ENCODE results near the gene SPOCK3.

The SPOCK3 gene

DNA sequence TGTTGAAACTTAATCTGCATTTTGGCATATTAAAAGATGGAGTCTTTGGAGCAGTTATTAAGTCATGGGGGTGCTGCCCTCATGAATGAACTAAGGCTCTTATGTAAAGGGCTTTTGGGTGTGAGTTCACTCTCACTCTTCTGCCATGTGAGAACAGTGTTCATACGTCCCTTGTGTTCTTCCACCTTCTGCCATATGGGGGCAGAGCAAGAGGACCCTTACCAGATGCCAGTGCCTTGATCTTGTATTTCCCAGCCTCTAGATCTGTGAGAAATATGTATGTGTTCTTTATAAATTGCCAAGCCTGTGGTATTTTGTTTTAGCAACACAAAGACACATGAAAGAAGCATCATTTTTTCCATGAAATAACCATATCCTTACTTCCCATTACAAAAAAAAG lies 213.9 kb downstream of the SPOCK3 start:
- Histone ChIP-seq H3F3A (ENCODE audit: insufficient read depth, low read length) (no peaks in the 10 kb centered on the region), H3K9ac (ENCODE audit: low read length) (no peak overlapping the region), H3K36me3 (ENCODE audit: insufficient read depth, low read length) (no peaks in the 10 kb centered on the region), H3K4me3 (ENCODE audit: low read depth, low read length, poor library complexity, severe bottlenecking) (no peak overlapping the region), H2AFZ (ENCODE audit: low read length) (no peak overlapping the region), H3K4me1 (ENCODE audit: insufficient read depth, low read length, severe bottlenecking) (peaks cover 19% of the 10 kb centered on the region), H3K79me2 (ENCODE audit: insufficient read depth, low read length) (no peaks in the 10 kb centered on the region), H4K20me1 (ENCODE audit: insufficient read depth, low read length) (no peaks in the 10 kb centered on the region), H3K4me2 (ENCODE audit: low read length) (no peak overlapping the region), H3K27ac (ENCODE audit: low read depth, low read length, poor library complexity, severe bottlenecking) (peak overlapping the region; percentile 14), H3K9me2 (ENCODE audit: low read depth, low read length) (no peaks in the 10 kb centered on the region), H3K9me3 (ENCODE audit: low read length) (no peaks in the 10 kb centered on the region), H3K27me3 (ENCODE audit: insufficient read depth, low read length) (no peaks in the 10 kb centered on the region)
- peak; percentile 52 for TF ChIP-seq CTCF (IDR thresholded peaks at IDR 0.05; ENCODE audit: low read length)
- no peak for TF ChIP-seq EZH2 (IDR thresholded peaks at IDR 0.05; ENCODE audit: borderline replicate concordance, low read length)

DNA sequence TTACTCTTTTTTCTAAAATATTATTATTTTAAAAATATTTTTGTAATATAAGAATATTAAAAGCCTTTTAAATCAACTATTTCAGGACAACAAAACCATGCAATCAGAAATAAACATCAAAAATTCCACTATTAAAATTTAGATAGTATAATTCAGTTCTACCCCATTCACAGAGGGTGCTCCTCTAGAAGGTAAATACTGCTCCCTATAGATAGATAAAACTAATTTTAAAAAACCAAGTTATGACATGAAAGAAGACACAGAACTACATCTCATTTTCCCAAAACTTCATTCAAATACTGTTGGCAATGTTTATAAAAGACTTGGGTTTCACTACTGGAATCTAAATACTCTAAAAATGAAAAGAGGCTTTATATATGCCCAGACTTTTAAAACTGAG lies 219.3 kb downstream of the SPOCK3 start:
- no peaks in the 10 kb centered on the region for H3F3A ChIP-seq (ENCODE audit: insufficient read depth, low read length)
- no peak overlapping the region for H2AFZ ChIP-seq (ENCODE audit: low read length)
- H3K36me3 ChIP-seq (ENCODE audit: insufficient read depth, low read length), result no peaks in the 10 kb centered on the region
- H3K9me2 ChIP-seq (ENCODE audit: low read depth, low read length), result no peaks in the 10 kb centered on the region
- TF ChIP-seq EZH2 (IDR thresholded peaks at IDR 0.05; ENCODE audit: borderline replicate concordance, low read length) (no peak), CTCF (IDR thresholded peaks at IDR 0.05; ENCODE audit: low read length) (peak; percentile 18; the same call in 1 of the 2 replicates)
- no peaks in the 10 kb centered on the region for H4K20me1 ChIP-seq (ENCODE audit: insufficient read depth, low read length)
- no peaks in the 10 kb centered on the region for H3K9me3 ChIP-seq (ENCODE audit: low read length)
- H3K4me3 ChIP-seq (ENCODE audit: low read depth, low read length, poor library complexity, severe bottlenecking), result no peak overlapping the region
- no peak overlapping the region for H3K27ac ChIP-seq (ENCODE audit: low read depth, low read length, poor library complexity, severe bottlenecking)
- H3K79me2 ChIP-seq (ENCODE audit: insufficient read depth, low read length), result no peaks in the 10 kb centered on the region
- H3K4me2 ChIP-seq (ENCODE audit: low read length), result no peak overlapping the region
- peaks cover 33% of the 10 kb centered on the region for H3K4me1 ChIP-seq (ENCODE audit: insufficient read depth, low read length, severe bottlenecking)
- H3K9ac ChIP-seq (ENCODE audit: low read length), result no peak overlapping the region
- H3K27me3 ChIP-seq (ENCODE audit: insufficient read depth, low read length), result no peaks in the 10 kb centered on the region

DNA sequence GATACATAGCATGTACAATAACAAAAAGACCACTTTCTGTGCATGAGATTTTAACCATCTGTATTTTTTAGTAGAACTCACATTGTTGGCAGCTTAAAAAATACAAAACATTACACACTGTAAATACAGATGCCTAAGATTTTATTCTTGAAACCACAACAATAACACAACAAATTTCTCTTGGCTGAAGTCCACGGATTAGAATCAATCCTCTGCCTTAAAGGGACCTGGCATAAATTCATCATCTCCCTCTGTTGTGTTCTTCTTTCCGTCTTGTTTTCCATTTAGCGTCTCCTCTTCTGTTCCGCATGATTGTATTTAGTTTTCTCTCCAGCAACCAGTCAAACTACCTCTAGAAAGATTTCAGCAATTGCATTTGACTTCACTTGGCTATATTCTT lies 231.0 kb downstream of the SPOCK3 start:
- no peak overlapping the region for H2AFZ ChIP-seq (ENCODE audit: low read length)
- no peaks in the 10 kb centered on the region for H3K9me3 ChIP-seq (ENCODE audit: low read length)
- TF ChIP-seq EZH2 (IDR thresholded peaks at IDR 0.05; ENCODE audit: borderline replicate concordance, low read length), result no peak
- TF ChIP-seq CTCF (IDR thresholded peaks at IDR 0.05; ENCODE audit: low read length), result no peak
- H3K4me3 ChIP-seq (ENCODE audit: low read depth, low read length, poor library complexity, severe bottlenecking), result no peak overlapping the region
- H3K9me2 ChIP-seq (ENCODE audit: low read depth, low read length), result no peaks in the 10 kb centered on the region
- peaks cover 11% of the 10 kb centered on the region for H3K4me1 ChIP-seq (ENCODE audit: insufficient read depth, low read length, severe bottlenecking)
- H3K36me3 ChIP-seq (ENCODE audit: insufficient read depth, low read length), result no peaks in the 10 kb centered on the region
- H3K4me2 ChIP-seq (ENCODE audit: low read length), result no peak overlapping the region
- H4K20me1 ChIP-seq (ENCODE audit: insufficient read depth, low read length), result no peaks in the 10 kb centered on the region
- H3K79me2 ChIP-seq (ENCODE audit: insufficient read depth, low read length), result no peaks in the 10 kb centered on the region
- H3K27ac ChIP-seq (ENCODE audit: low read depth, low read length, poor library complexity, severe bottlenecking), result no peak overlapping the region
- H3F3A ChIP-seq (ENCODE audit: insufficient read depth, low read length), result no peaks in the 10 kb centered on the region
- H3K27me3 ChIP-seq (ENCODE audit: insufficient read depth, low read length), result no peaks in the 10 kb centered on the region
- H3K9ac ChIP-seq (ENCODE audit: low read length), result no peak overlapping the region

Data from OCI-LY1 (cell line).